ENCODE data around the gene KRTAP16-1. TPM values are rescaled to one million over a fixed set of nuclear protein-coding genes. Genes with fewer than 3 reads are reported as not detected.

Gene KRTAP16-1
- total RNA-seq, 1 donor from 2014 or later, result not detected

- no peak for DNase-seq (ENCODE audit: low spot score, unreplicated experiment)
These were observed 24.7 kb upstream of the KRTAP16-1 start for GRCh38 chr17:41333836-41334235.

GRCh38 chr17:41333098-41333497, 24.0 kb upstream of the KRTAP16-1 start:
- Mint-ChIP-seq H3K27ac (no peak overlapping the region), H3K9me3 (ENCODE audit: low read depth) (no peaks in the 10 kb centered on the region), H3K36me3 (ENCODE audit: insufficient read depth) (no peaks in the 10 kb centered on the region), H3K27me3 (no peaks in the 10 kb centered on the region), H3K4me1 (ENCODE audit: low read depth) (no peaks in the 10 kb centered on the region), H3K4me3 (ENCODE audit: low read depth) (no peak overlapping the region)
- DNase-seq (ENCODE audit: low spot score, unreplicated experiment), result no peak
- TF ChIP-seq CTCF (IDR thresholded peaks at IDR 0.05; ENCODE audit: unreplicated experiment), result no peak

More at GRCh38 chr17:41333836-41334235, 24.7 kb upstream of the KRTAP16-1 start:
- Mint-ChIP-seq H3K27ac (no peak overlapping the region), H3K27me3 (no peaks in the 10 kb centered on the region), H3K4me1 (ENCODE audit: low read depth) (no peaks in the 10 kb centered on the region), H3K9me3 (ENCODE audit: low read depth) (no peaks in the 10 kb centered on the region), H3K4me3 (ENCODE audit: low read depth) (no peak overlapping the region), H3K36me3 (ENCODE audit: insufficient read depth) (no peaks in the 10 kb centered on the region)
- no peak for TF ChIP-seq CTCF (IDR thresholded peaks at IDR 0.05; ENCODE audit: unreplicated experiment)

GRCh38 chr17:41332239-41332638, 23.1 kb upstream of the KRTAP16-1 start:
- no peak overlapping the region for H3K4me3 Mint-ChIP-seq (ENCODE audit: low read depth)
- TF ChIP-seq CTCF (IDR thresholded peaks at IDR 0.05; ENCODE audit: unreplicated experiment), result no peak
- no peaks in the 10 kb centered on the region for H3K4me1 Mint-ChIP-seq (ENCODE audit: low read depth)
- H3K36me3 Mint-ChIP-seq (ENCODE audit: insufficient read depth), result no peaks in the 10 kb centered on the region
- no peaks in the 10 kb centered on the region for H3K27me3 Mint-ChIP-seq
- no peak for DNase-seq (ENCODE audit: low spot score, unreplicated experiment)
- no peak overlapping the region for H3K27ac Mint-ChIP-seq
- no peaks in the 10 kb centered on the region for H3K9me3 Mint-ChIP-seq (ENCODE audit: low read depth)

- Mint-ChIP-seq H3K4me3 (ENCODE audit: low read depth) (no peak overlapping the region), H3K4me1 (ENCODE audit: low read depth) (no peaks in the 10 kb centered on the region), H3K9me3 (ENCODE audit: low read depth) (no peaks in the 10 kb centered on the region), H3K36me3 (ENCODE audit: insufficient read depth) (no peaks in the 10 kb centered on the region), H3K27ac (no peak overlapping the region), H3K27me3 (no peaks in the 10 kb centered on the region)
- TF ChIP-seq CTCF (IDR thresholded peaks at IDR 0.05; ENCODE audit: unreplicated experiment), result no peak
- no peak for DNase-seq (ENCODE audit: low spot score, unreplicated experiment)
These were observed 22.5 kb upstream of the KRTAP16-1 start for GRCh38 chr17:41331606-41332005.

- Mint-ChIP-seq H3K4me3 (ENCODE audit: low read depth) (no peak overlapping the region), H3K36me3 (ENCODE audit: insufficient read depth) (no peaks in the 10 kb centered on the region), H3K27ac (no peak overlapping the region), H3K4me1 (ENCODE audit: low read depth) (no peaks in the 10 kb centered on the region), H3K9me3 (ENCODE audit: low read depth) (no peaks in the 10 kb centered on the region), H3K27me3 (no peaks in the 10 kb centered on the region)
- peak; percentile 77 for TF ChIP-seq CTCF (IDR thresholded peaks at IDR 0.05; ENCODE audit: unreplicated experiment)
- peak; percentile 43 for DNase-seq (ENCODE audit: low spot score, unreplicated experiment)
These were observed 20.3 kb upstream of the KRTAP16-1 start for GRCh38 chr17:41329279-41329948.
